HepG2 (cell line): ENCODE results near the gene LITAFD. TPM values are rescaled to one million over a fixed set of nuclear protein-coding genes. Genes with fewer than 3 reads are reported as not detected.
A peak's percentile ranks its signal among the peaks of the same experiment; 100 is the strongest.

Experiments
- ATF1 ChIP-seq: IDR thresholded peaks from 2 replicates; pipeline ENCODE4 v1.6.1; 2016; ENCODE audit warnings: mild to moderate bottlenecking, control low read depth
- HOXA7 ChIP-seq: sonication (generic); formaldehyde crosslinking; IDR thresholded peaks from 2 replicates; pipeline ENCODE4 v1.8.1; 2022; ENCODE audit warnings: mild to moderate bottlenecking, missing genetic modification reagents, moderate library complexity
- NBN ChIP-seq: fragments of 450-650 bp; conservative IDR thresholded peaks from 2 replicates; pipeline ENCODE4 v1.6.1; 2017
- RFXANK ChIP-seq: IDR thresholded peaks from 2 replicates; pipeline ENCODE4 v1.6.1; 2016
- TCF7L2 ChIP-seq: IDR thresholded peaks from 2 replicates; pipeline ENCODE4 v1.6.1; 2011; ENCODE audit warnings: mild to moderate bottlenecking, low read depth, low read length, moderate library complexity
- ZBTB21 ChIP-seq: sonication (generic); formaldehyde crosslinking; IDR thresholded peaks from 2 replicates; pipeline ENCODE4 v1.4.0; 2020; ENCODE audit warnings: missing genetic modification reagents
- ZBTB38 ChIP-seq: sonication (generic); formaldehyde crosslinking; IDR thresholded peaks from 2 replicates; pipeline ENCODE4 v1.5.1; 2020; ENCODE audit warnings: mild to moderate bottlenecking, missing genetic modification reagents
- ZNF431 ChIP-seq: sonication (generic); formaldehyde crosslinking; IDR thresholded peaks from 2 replicates; pipeline ENCODE4 v1.9.0; 2022; ENCODE audit warnings: missing genetic modification reagents, low read depth, mild to moderate bottlenecking, borderline replicate concordance
- polyA plus RNA-seq, 8 experiments: library from polyadenylated mRNA; depleted of rRNA in 3 of 8; stranded (reverse) in 7 of 8; unstranded in 1 of 8; fragments of >200 nt; fragmentation: Illumina TruSeq in 4 of 8; extraction: Trizol in 4 of 8; gene quantifications; 2 replicates each; pipeline versions ENCODE4 v1.2.1 to v1.2.3, GENCODE V29; 2011 to 2016; ENCODE audit warnings: low read depth in 4 of 8, missing spikeins in 1 of 8, mixed read lengths in 1 of 8; ENCODE audit not compliant: insufficient read depth in 1 of 8
- total RNA-seq, 5 experiments: library from RNA; depleted of rRNA; stranded (reverse); fragments of >200 nt; fragmentation: Illumina TruSeq; extraction: Trizol; gene quantifications; 2 replicates each; pipeline ENCODE4 v1.2.3, GENCODE V29; 2016; ENCODE audit warnings: low read depth in 1 of 5
- TF ChIP-seq, protein P1 (sequence below): sonication (generic); formaldehyde crosslinking; conservative IDR thresholded peaks from 2 replicates; pipeline ENCODE4 v1.4.0; 2020; ENCODE audit warnings: missing genetic modification reagents
- TF ChIP-seq, protein P2 (sequence below): sonication (generic); formaldehyde crosslinking; IDR thresholded peaks from 2 replicates; pipeline ENCODE4 v1.8.0; 2023; ENCODE audit warnings: mild to moderate bottlenecking, missing genetic modification reagents
- TF ChIP-seq, protein P3 (sequence below): sonication (generic); formaldehyde crosslinking; IDR thresholded peaks from 2 replicates; pipeline ENCODE4 v1.4.0; 2020; ENCODE audit warnings: missing genetic modification reagents
- TF ChIP-seq, protein P4 (sequence below): sonication (generic); formaldehyde crosslinking; IDR thresholded peaks from 2 replicates; pipeline ENCODE4 v1.5.0; 2020; ENCODE audit warnings: mild to moderate bottlenecking, missing genetic modification reagents, borderline replicate concordance
- TF ChIP-seq, protein P5 (sequence below): sonication (generic); formaldehyde crosslinking; IDR thresholded peaks from 2 replicates; pipeline ENCODE4 v1.9.0; 2021; ENCODE audit warnings: missing genetic modification reagents, borderline replicate concordance
- TF ChIP-seq, protein P6 (sequence below): sonication (generic); formaldehyde crosslinking; IDR thresholded peaks from 2 replicates; pipeline ENCODE4 v1.4.0; 2020; ENCODE audit warnings: missing genetic modification reagents

LITAFD gene
- total and polyA plus RNA-seq, 2 of the 13 experiments (the other 11 are each of a cell fraction or from before 2014, with no cell fraction given), result not detected

DNA sequence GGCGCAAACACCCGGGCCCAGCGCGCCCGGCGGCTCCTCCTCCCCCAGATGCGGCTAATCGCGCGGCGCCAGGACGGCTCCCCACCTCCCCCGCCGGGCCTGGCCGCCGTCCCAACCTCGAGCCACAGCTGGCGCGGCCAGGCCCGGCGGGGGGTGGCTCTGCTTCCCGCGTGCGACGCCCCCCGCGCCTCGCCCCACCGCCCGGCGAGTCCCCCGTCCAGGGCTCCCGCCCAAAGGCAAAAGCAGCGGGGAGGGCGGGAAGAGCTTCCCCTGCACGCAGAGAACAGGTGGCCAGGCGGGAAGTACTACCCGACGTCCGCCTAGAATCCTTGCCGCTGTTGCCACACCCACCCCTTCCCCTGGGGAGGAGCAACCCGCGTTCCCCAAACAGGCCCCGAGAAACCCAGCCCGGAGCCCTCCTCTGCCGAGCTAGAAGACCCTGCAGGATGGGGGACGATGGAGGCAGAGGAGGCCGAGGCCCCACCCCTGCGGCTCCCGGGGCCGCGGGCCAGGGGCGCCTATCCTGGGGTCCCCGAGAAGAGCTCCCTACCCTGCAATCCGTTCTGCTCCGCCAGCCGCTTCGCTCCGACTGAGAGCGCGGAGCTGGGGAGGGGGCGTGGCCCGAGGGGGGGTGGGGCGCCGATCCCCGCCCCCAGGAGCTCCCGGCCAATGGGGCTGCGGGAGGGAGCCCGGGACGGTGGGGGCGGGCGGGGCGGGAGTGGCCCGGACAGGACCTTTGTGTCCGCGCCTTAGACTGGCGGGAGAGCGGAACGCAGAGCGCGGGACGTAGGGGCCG is 13.5 kb upstream of the LITAFD start, which contains the start of gene CARHSP1 (continued):
- TF ChIP-seq, protein P1, sequence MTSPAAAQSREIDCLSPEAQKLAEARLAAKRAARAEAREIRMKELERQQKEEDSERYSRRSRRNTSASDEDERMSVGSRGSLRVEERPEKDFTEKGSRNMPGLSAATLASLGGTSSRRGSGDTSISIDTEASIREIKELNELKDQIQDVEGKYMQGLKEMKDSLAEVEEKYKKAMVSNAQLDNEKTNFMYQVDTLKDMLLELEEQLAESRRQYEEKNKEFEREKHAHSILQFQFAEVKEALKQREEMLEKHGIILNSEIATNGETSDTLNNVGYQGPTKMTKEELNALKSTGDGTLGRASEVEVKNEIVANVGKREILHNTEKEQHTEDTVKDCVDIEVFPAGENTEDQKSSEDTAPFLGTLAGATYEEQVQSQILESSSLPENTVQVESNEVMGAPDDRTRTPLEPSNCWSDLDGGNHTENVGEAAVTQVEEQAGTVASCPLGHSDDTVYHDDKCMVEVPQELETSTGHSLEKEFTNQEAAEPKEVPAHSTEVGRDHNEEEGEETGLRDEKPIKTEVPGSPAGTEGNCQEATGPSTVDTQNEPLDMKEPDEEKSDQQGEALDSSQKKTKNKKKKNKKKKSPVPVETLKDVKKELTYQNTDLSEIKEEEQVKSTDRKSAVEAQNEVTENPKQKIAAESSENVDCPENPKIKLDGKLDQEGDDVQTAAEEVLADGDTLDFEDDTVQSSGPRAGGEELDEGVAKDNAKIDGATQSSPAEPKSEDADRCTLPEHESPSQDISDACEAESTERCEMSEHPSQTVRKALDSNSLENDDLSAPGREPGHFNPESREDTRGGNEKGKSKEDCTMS (CRISPR knock-in tag), result no peak
- TF ChIP-seq HOXA7 (CRISPR knock-in tag), result no peak
- TF ChIP-seq ZBTB21, result no peak
- TF ChIP-seq NBN, result no peak
- no peak for TF ChIP-seq RFXANK (CRISPR knock-in tag)
- TF ChIP-seq, protein P2, sequence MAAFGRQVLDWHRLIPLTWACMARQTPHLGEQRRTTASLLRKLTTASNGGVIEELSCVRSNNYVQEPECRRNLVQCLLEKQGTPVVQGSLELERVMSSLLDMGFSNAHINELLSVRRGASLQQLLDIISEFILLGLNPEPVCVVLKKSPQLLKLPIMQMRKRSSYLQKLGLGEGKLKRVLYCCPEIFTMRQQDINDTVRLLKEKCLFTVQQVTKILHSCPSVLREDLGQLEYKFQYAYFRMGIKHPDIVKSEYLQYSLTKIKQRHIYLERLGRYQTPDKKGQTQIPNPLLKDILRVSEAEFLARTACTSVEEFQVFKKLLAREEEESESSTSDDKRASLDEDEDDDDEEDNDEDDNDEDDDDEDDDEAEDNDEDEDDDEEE, result peak; percentile 79
- TF ChIP-seq, protein P3, sequence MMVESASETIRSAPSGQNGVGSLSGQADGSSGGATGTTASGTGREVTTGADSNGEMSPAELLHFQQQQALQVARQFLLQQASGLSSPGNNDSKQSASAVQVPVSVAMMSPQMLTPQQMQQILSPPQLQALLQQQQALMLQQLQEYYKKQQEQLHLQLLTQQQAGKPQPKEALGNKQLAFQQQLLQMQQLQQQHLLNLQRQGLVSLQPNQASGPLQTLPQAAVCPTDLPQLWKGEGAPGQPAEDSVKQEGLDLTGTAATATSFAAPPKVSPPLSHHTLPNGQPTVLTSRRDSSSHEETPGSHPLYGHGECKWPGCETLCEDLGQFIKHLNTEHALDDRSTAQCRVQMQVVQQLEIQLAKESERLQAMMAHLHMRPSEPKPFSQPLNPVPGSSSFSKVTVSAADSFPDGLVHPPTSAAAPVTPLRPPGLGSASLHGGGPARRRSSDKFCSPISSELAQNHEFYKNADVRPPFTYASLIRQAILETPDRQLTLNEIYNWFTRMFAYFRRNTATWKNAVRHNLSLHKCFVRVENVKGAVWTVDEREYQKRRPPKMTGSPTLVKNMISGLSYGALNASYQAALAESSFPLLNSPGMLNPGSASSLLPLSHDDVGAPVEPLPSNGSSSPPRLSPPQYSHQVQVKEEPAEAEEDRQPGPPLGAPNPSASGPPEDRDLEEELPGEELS (CRISPR knock-in tag), result no peak
- no peak for TF ChIP-seq TCF7L2
- TF ChIP-seq ZNF431, result peak; percentile 63; the same call in 1 of the 2 replicates
- TF ChIP-seq ZBTB38 (CRISPR knock-in tag), result no peak
- TF ChIP-seq, protein P4, sequence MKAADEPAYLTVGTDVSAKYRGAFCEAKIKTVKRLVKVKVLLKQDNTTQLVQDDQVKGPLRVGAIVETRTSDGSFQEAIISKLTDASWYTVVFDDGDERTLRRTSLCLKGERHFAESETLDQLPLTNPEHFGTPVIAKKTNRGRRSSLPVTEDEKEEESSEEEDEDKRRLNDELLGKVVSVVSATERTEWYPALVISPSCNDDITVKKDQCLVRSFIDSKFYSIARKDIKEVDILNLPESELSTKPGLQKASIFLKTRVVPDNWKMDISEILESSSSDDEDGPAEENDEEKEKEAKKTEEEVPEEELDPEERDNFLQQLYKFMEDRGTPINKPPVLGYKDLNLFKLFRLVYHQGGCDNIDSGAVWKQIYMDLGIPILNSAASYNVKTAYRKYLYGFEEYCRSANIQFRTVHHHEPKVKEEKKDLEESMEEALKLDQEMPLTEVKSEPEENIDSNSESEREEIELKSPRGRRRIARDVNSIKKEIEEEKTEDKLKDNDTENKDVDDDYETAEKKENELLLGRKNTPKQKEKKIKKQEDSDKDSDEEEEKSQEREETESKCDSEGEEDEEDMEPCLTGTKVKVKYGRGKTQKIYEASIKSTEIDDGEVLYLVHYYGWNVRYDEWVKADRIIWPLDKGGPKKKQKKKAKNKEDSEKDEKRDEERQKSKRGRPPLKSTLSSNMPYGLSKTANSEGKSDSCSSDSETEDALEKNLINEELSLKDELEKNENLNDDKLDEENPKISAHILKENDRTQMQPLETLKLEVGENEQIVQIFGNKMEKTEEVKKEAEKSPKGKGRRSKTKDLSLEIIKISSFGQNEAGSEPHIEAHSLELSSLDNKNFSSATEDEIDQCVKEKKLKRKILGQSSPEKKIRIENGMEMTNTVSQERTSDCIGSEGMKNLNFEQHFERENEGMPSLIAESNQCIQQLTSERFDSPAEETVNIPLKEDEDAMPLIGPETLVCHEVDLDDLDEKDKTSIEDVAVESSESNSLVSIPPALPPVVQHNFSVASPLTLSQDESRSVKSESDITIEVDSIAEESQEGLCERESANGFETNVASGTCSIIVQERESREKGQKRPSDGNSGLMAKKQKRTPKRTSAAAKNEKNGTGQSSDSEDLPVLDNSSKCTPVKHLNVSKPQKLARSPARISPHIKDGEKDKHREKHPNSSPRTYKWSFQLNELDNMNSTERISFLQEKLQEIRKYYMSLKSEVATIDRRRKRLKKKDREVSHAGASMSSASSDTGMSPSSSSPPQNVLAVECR (CRISPR knock-in tag), result peak; percentile 84; the same call in 1 of the 2 replicates
- TF ChIP-seq, protein P5, sequence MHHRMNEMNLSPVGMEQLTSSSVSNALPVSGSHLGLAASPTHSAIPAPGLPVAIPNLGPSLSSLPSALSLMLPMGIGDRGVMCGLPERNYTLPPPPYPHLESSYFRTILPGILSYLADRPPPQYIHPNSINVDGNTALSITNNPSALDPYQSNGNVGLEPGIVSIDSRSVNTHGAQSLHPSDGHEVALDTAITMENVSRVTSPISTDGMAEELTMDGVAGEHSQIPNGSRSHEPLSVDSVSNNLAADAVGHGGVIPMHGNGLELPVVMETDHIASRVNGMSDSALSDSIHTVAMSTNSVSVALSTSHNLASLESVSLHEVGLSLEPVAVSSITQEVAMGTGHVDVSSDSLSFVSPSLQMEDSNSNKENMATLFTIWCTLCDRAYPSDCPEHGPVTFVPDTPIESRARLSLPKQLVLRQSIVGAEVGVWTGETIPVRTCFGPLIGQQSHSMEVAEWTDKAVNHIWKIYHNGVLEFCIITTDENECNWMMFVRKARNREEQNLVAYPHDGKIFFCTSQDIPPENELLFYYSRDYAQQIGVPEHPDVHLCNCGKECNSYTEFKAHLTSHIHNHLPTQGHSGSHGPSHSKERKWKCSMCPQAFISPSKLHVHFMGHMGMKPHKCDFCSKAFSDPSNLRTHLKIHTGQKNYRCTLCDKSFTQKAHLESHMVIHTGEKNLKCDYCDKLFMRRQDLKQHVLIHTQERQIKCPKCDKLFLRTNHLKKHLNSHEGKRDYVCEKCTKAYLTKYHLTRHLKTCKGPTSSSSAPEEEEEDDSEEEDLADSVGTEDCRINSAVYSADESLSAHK, result 0 out of 2 replicates have a peak, but pooled peaks have one; percentile 51
- TF ChIP-seq, protein P6, sequence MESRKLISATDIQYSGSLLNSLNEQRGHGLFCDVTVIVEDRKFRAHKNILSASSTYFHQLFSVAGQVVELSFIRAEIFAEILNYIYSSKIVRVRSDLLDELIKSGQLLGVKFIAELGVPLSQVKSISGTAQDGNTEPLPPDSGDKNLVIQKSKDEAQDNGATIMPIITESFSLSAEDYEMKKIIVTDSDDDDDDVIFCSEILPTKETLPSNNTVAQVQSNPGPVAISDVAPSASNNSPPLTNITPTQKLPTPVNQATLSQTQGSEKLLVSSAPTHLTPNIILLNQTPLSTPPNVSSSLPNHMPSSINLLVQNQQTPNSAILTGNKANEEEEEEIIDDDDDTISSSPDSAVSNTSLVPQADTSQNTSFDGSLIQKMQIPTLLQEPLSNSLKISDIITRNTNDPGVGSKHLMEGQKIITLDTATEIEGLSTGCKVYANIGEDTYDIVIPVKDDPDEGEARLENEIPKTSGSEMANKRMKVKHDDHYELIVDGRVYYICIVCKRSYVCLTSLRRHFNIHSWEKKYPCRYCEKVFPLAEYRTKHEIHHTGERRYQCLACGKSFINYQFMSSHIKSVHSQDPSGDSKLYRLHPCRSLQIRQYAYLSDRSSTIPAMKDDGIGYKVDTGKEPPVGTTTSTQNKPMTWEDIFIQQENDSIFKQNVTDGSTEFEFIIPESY, result no peak
- no peak for TF ChIP-seq ATF1
